DMS79 (cell line): ENCODE measurements around the gene ERFE.

Experiments
- DNase-seq: peaks from one replicate; lab custom pipeline; 2025; lab: John Stamatoyannopoulos, UW

Gene ERFE

GRCh38 chr2:238155761-238156694, 2.7 kb upstream of the ERFE start:
- no peak for DNase-seq

- DNase-seq = peak; percentile 72
Observed at GRCh38 chr2:238157506-238158017, 1.2 kb upstream of the ERFE start.

GRCh38 chr2:238158018-238158508, 707 bp upstream of the ERFE start:
- DNase-seq = no peak

GRCh38 chr2:238159071-238159539, 335 bp downstream of the ERFE start:
- DNase-seq = no peak

GRCh38 chr2:238159661-238160205, 963 bp downstream of the ERFE start:
- DNase-seq = no peak

GRCh38 chr2:238160206-238161129, 1.7 kb downstream of the ERFE start:
- no peak for DNase-seq

- DNase-seq = no peak
Observed at GRCh38 chr2:238161291-238162051, 2.7 kb downstream of the ERFE start.

GRCh38 chr2:238162251-238162845, 3.6 kb downstream of the ERFE start:
- no peak for DNase-seq

- no peak for DNase-seq
Observed at GRCh38 chr2:238162846-238163441, 4.2 kb downstream of the ERFE start.

- DNase-seq = no peak
Observed at GRCh38 chr2:238163481-238164198, 4.9 kb downstream of the ERFE start.

- DNase-seq = no peak
Observed at GRCh38 chr2:238164906-238165287, 6.1 kb downstream of the ERFE start.

GRCh38 chr2:238165288-238165921, 6.6 kb downstream of the ERFE start:
- no peak for DNase-seq

- DNase-seq = no peak
Observed at GRCh38 chr2:238166391-238167343, 7.9 kb downstream of the ERFE start.

GRCh38 chr2:238167344-238167715, 8.6 kb downstream of the ERFE start:
- no peak for DNase-seq

GRCh38 chr2:238167761-238168160, 9.0 kb downstream of the ERFE start:
- no peak for DNase-seq

GRCh38 chr2:238168196-238169047, 9.7 kb downstream of the ERFE start:
- DNase-seq = no peak

- no peak for DNase-seq
Observed at GRCh38 chr2:238169048-238169707, 10.4 kb downstream of the ERFE start.
